Breast epithelium (tissue), 4 donors: ENCODE data around the gene CLDND1. TPM values are rescaled to one million over a fixed set of nuclear protein-coding genes. Genes with fewer than 3 reads are reported as not detected.

Experiments used
- DNase-seq, 2 donors: peaks; one replicate each; pipeline ENCODE4 v3.0.0-alpha.2; 2019; ENCODE audit warnings: low spot score in 2 of 2
- H3K27ac ChIP-seq, 2 donors: fragments of 200-600 bp; sonication (generic) in 1 of 2; one replicate each; pipeline ENCODE4 v1.5.1; 2016 to 2019; ENCODE audit warnings: mild to moderate bottlenecking in 1 of 2
- H3K27me3 ChIP-seq, 2 donors: fragments of 200-600 bp; sonication (generic) in 1 of 2; one replicate each; pipeline versions ENCODE4 v1.5.1 to v1.6.0; 2017 to 2019; ENCODE audit warnings: control low read depth in 1 of 2, mild to moderate bottlenecking in 1 of 2
- H3K36me3 ChIP-seq: fragments of 200-600 bp; one replicate; pipeline ENCODE4 v1.5.1; 2019
- H3K4me1 ChIP-seq, 2 donors: fragments of 200-600 bp; sonication (generic); one replicate each; pipeline ENCODE4 v1.5.1; 2016 to 2019; ENCODE audit warnings: control low read depth in 1 of 2
- H3K4me3 ChIP-seq, 3 donors: fragments of 200-600 bp; sonication (generic); 1 replicate in 2 of 3; 2 replicates in 1 of 3; pipeline ENCODE4 v1.5.1; 2016 to 2019; ENCODE audit warnings: mild to moderate bottlenecking in 3 of 3, moderate library complexity in 2 of 3
- H3K9me3 ChIP-seq, 2 donors: fragments of 200-600 bp; sonication (generic) in 1 of 2; one replicate each; pipeline ENCODE4 v1.5.1; 2016 to 2019; ENCODE audit warnings: control low read depth in 1 of 2
- POLR2A ChIP-seq: fragments of 450-650 bp; IDR thresholded peaks from one replicate; pipeline ENCODE4 v1.6.1; 2016; ENCODE audit warnings: antibody characterized with exemption, mild to moderate bottlenecking, moderate library complexity
- POLR2AphosphoS5 ChIP-seq, 3 donors: sonication (generic); formaldehyde crosslinking; IDR thresholded peaks; one replicate each; pipeline ENCODE4 v1.6.1; 2017; ENCODE audit warnings: antibody characterized with exemption in 3 of 3
- intact Hi-C: fragments of 100-400 bp; cut with DNase I; formaldehyde crosslinking; loops from one replicate; pipeline ENCODE4 v1.15.1; 2023; ENCODE audit warnings: low total_unique reads
- total RNA-seq, 3 donors: library from RNA; depleted of rRNA; stranded (reverse); fragments of >200 nt; gene quantifications; one replicate each; pipeline ENCODE4 v1.1.0, GENCODE V29; 2016
- TF ChIP-seq, protein P1 (sequence below), 3 donors: fragments of 450-650 bp; IDR thresholded peaks; one replicate each; pipeline ENCODE4 v1.5.1; 2016 to 2017; ENCODE audit warnings: antibody characterized with exemption in 3 of 3, mild to moderate bottlenecking in 3 of 3, moderate library complexity in 3 of 3

CLDND1 gene
- total RNA-seq, 3 donors from 2014 or later, result 113 to 121 (median 114) TPM

DNA sequence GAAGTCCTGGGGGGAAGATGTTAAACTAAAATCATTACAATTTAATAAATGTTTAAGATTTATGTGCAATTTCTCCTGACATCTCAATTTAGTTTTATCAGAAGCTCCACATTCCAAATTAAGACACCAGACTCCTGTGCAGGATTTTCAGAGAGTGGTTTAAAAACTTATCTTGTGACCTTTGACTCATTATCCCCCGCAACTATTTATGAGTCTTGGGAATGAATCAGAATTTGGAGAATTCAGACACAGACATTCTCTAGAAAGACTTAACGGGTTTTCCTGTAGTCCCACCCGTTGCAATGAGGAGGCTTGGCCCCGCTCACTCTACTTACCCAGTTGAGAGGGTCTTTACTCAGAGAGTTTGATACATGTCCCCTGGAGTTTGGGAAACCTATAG is 18.2 kb downstream of the CLDND1 start:
- Histone ChIP-seq H3K9me3 (no peaks in the 10 kb centered on the region), H3K4me3 (no peak overlapping the region), H3K27ac (no peak overlapping the region), H3K4me1 (no peaks in the 10 kb centered on the region), H3K27me3 (no peaks in the 10 kb centered on the region), H3K36me3 (no peaks in the 10 kb centered on the region)
- intact Hi-C loops, result no loop called here
- TF ChIP-seq POLR2AphosphoS5 (IDR thresholded peaks at IDR 0.05), result no peak
- TF ChIP-seq, protein P1, sequence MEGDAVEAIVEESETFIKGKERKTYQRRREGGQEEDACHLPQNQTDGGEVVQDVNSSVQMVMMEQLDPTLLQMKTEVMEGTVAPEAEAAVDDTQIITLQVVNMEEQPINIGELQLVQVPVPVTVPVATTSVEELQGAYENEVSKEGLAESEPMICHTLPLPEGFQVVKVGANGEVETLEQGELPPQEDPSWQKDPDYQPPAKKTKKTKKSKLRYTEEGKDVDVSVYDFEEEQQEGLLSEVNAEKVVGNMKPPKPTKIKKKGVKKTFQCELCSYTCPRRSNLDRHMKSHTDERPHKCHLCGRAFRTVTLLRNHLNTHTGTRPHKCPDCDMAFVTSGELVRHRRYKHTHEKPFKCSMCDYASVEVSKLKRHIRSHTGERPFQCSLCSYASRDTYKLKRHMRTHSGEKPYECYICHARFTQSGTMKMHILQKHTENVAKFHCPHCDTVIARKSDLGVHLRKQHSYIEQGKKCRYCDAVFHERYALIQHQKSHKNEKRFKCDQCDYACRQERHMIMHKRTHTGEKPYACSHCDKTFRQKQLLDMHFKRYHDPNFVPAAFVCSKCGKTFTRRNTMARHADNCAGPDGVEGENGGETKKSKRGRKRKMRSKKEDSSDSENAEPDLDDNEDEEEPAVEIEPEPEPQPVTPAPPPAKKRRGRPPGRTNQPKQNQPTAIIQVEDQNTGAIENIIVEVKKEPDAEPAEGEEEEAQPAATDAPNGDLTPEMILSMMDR (IDR thresholded peaks at IDR 0.05), result no peak
- TF ChIP-seq POLR2A, result no peak
- no peak for DNase-seq

DNA sequence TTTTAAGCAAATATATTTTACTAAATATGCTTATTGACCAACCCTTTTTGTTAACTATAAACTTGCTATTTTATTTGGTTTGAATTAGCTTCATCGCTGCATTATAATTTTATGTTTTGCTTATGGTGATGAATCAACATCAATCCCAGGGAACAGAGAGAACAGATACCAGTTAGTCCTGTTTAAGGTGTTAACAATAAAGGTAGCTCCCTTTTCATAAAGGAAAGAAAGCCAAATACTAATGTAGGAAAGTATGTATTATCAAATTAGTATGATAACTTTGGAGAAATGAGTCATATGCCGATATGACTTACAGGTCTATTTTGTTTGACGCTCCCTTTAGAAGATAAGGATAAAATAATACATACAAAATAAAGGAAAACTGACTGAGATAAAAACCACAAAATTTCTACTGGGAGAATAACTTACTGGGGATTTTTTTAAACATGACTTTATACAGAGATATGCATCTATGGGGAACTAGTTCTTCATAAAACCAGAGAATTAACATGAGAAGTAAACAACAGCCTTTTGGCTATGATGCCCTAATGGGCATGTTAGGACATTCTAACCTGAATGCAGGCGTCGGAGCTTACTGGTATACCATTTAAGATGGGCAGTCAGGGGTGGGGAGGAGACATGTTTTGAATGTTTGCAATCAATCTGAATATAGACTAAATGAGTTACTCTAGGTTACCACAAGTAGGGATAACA is 20.7 kb downstream of the CLDND1 start:
- no peak overlapping the region for H3K4me3 ChIP-seq
- H3K27me3 ChIP-seq, result no peaks in the 10 kb centered on the region
- TF ChIP-seq POLR2AphosphoS5 (IDR thresholded peaks at IDR 0.05) (no peak), POLR2A (no peak)
- TF ChIP-seq, protein P1 (IDR thresholded peaks at IDR 0.05), result no peak
- H3K4me1 ChIP-seq, result no peaks in the 10 kb centered on the region
- H3K9me3 ChIP-seq, result no peaks in the 10 kb centered on the region
- no peak overlapping the region for H3K27ac ChIP-seq
- no peak for DNase-seq
- intact Hi-C loops, result no loop called here
- H3K36me3 ChIP-seq, result no peaks in the 10 kb centered on the region

DNA sequence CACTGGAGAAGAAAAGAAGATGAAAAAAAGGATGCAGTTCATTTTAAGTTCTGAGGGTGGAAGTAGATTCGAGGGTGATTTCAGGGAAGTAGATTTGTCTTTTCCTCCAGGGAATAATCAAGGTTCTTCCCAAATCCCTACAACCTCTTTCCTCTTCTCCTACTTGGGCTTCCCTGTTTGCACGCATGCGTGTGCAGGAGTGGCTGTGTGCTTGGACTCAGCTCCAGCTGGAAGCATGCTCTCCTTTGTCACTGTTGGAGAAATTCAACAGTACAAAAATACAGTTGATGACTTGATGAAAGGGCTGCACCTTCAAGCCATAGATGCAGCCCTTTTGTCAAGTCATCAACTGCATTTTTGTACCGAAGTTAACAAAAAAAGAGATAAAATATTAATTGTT is 21.4 kb downstream of the CLDND1 start:
- Histone ChIP-seq H3K27ac (no peak overlapping the region), H3K9me3 (no peaks in the 10 kb centered on the region), H3K27me3 (no peaks in the 10 kb centered on the region), H3K4me3 (no peak overlapping the region), H3K36me3 (no peaks in the 10 kb centered on the region), H3K4me1 (no peaks in the 10 kb centered on the region)
- intact Hi-C loops, result no loop called here
- no peak for TF ChIP-seq POLR2A
- no peak for TF ChIP-seq POLR2AphosphoS5 (IDR thresholded peaks at IDR 0.05)
- TF ChIP-seq, protein P1 (IDR thresholded peaks at IDR 0.05), result no peak
- DNase-seq, result no peak

DNA sequence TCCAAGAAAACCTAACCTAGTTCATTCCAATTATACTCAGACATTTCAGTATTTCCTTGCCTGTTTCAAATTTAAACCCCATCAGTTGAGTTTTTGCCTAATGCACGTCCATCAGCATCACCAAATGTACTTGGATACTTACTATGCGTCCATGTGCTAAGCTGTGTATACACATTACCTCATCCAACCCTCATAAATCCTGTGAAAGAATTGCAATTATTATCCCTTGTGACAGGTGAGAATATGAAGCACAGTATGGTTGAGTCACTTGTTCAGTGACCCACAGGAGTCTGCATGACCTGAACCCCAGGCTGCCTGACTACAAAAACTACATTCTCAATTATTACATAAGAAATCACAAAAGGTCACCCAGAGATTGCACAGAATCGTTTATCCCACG is 22.7 kb downstream of the CLDND1 start:
- TF ChIP-seq POLR2A (no peak), POLR2AphosphoS5 (IDR thresholded peaks at IDR 0.05) (no peak)
- TF ChIP-seq, protein P1 (IDR thresholded peaks at IDR 0.05), result no peak
- Histone ChIP-seq H3K4me3 (no peak overlapping the region), H3K36me3 (no peaks in the 10 kb centered on the region), H3K27ac (no peak overlapping the region), H3K4me1 (no peaks in the 10 kb centered on the region), H3K9me3 (no peaks in the 10 kb centered on the region), H3K27me3 (no peaks in the 10 kb centered on the region)
- no peak for DNase-seq
- intact Hi-C loops, result no loop called here

DNA sequence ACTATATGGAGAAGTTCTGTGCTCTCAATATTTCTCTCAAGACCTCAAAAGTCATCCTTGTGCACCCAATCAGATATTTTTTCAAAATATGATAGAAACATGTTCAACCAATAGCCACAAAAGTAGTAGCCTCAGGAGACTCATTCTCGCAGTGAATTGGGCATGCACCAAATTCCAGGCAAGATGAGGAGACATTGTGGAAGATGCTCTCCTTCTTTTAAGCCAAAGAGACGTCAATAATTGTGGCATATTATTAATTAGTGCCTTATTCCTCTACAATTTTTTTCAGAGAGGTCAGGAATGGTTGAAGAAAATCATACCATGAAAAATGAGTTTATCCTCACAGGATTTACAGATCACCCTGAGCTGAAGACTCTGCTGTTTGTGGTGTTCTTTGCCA is 25.3 kb downstream of the CLDND1 start, which contains the start of gene OR5K2:
OR5K2 (plus strand) TSS at position 301 of the 400 bp plus-strand sequence; CDS start at position 301, 0 bp downstream.
- Histone ChIP-seq H3K4me3 (no peak within 1 kb of the TSS), H3K36me3 (no peaks in the 10 kb centered on the region), H3K27ac (no peak within 1 kb of the TSS), H3K27me3 (no peaks in the 10 kb centered on the region), H3K9me3 (no peaks in the 10 kb centered on the region), H3K4me1 (no peaks in the 10 kb centered on the region)
- no peak for DNase-seq
- TF ChIP-seq, protein P1 (IDR thresholded peaks at IDR 0.05), result no peak
- no peak for TF ChIP-seq POLR2A
- no peak for TF ChIP-seq POLR2AphosphoS5 (IDR thresholded peaks at IDR 0.05)
- intact Hi-C loops, result no loop called here
